Dermis microvascular lymphatic vessel endothelial cell (primary cell): ENCODE results near the gene NFRKB. TPM values are rescaled to one million over a fixed set of nuclear protein-coding genes. Genes with fewer than 3 reads are reported as not detected.

Source experiments
- DNase-seq, 2 donors: peaks; one replicate each; pipeline versions ENCODE4 v3.0.0 to v3.0.0-alpha.2; 2010; ENCODE audit warnings: low read depth in 2 of 2
- total RNA-seq: library from RNA; depleted of rRNA; stranded (reverse); fragments of >200 nt; gene quantifications from 2 replicates; pipeline ENCODE4 v1.2.1, GENCODE V29; 2014

The NFRKB gene
- total RNA-seq, 1 donor from 2014 or later, result 11.4 TPM

DNA sequence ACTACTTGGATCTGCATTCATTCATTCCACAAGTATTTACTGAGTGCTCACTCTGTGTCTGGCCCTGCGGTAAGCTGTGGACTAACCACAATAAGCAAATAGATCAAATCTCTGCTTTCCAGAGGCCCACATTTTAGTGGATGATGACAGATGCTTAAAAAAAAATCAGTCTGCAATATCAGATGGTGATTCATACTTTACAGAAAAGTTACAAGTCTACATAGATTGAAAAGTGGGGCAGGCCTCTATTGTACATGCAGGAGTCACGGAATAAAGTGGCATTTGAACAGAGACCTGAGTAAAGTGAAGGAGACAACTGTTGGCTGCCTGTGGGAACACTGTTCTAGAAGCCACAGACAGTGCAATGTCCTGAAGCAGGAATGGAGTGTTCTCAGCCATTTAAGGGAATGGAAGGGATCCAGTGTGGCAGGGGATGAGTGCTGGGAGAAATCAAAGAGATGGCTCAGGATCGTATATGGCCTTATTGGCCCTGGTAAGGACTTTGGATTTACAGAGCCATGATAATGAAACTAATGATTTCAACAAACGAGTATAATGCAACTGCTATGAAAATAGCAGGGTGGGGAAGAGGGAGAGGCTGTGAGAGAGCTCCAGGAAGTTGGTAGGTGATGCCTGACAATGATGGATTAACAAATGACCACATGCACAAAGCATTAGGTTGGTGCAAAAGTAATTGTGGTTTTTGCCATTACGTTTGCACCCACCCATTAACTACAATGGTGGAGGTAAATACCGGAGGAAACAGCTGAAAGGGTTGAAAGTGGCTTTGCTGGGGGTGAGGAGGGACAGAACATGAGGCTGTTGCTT lies 48.7 kb downstream of the NFRKB start:
- DNase-seq, result no peak

Other genes starting within 250 kb of the NFRKB start
- 1.9 and 2.9 TPM in 2 replicates for gene TMEM45B, start 79.7 kb downstream of the NFRKB start, total RNA-seq
- gene PRDM10, start 107.3 kb upstream of the NFRKB start, total RNA-seq, result 3.6 and 4.3 TPM in 2 replicates
- gene APLP2, start 174.3 kb upstream of the NFRKB start, total RNA-seq, result 770 and 1,159 TPM in 2 replicates